Colonic mucosa (tissue), 4 donors: ENCODE measurements around the gene TGFB1I1. TPM values are rescaled to one million over a fixed set of nuclear protein-coding genes. Genes with fewer than 3 reads are reported as not detected.

Source experiments
- DNase-seq: peaks from one replicate; pipeline ENCODE4 v3.0.0-alpha.2; 2020
- H3K27ac ChIP-seq: fragments of 200-600 bp; one replicate; pipeline ENCODE4 v1.8.0; 2021
- H3K27me3 ChIP-seq: fragments of 200-600 bp; one replicate; pipeline ENCODE4 v1.8.0; 2021
- H3K36me3 ChIP-seq: fragments of 200-600 bp; one replicate; pipeline ENCODE4 v1.8.0; 2021
- H3K4me1 ChIP-seq: fragments of 200-600 bp; one replicate; pipeline ENCODE4 v1.8.0; 2021; ENCODE audit warnings: mild to moderate bottlenecking
- H3K4me3 ChIP-seq: fragments of 200-600 bp; one replicate; pipeline ENCODE4 v1.8.0; 2021
- H3K9ac ChIP-seq, 2 donors: one replicate each; pipeline ENCODE4 v1.7.0; 2013; ENCODE audit warnings: control low read depth in 2 of 2, low read depth in 2 of 2, low read length in 2 of 2
- H3K9me3 ChIP-seq: fragments of 200-600 bp; one replicate; pipeline ENCODE4 v1.8.0; 2021
- CTCF ChIP-seq: fragments of 200-600 bp; IDR thresholded peaks from one replicate; pipeline ENCODE4 v1.8.0; 2022; ENCODE audit warnings: antibody characterized with exemption, mild to moderate bottlenecking
- intact Hi-C: fragments of 100-400 bp; cut with DNase I; formaldehyde crosslinking; loops from one replicate; pipeline ENCODE4 v1.14.1; 2022
- total RNA-seq, 2 donors: library from RNA; stranded (reverse); fragmentation: NEBNext Ultra II Directional in 1 of 2; extraction: Animal tissue kit (Norgen Biotek cat#: 25700) in 1 of 2; gene quantifications; one replicate each; pipeline ENCODE4 v1.2.1, GENCODE V29; 2021
- donor health status: healthy.
- donor health status: DM: no; HTN: no; CAD: no.
- donor health status: DM: no; HTN: no; CAD: no.

Gene TGFB1I1
- total RNA-seq, 2 donors from 2014 or later = 10.9 to 34.2 TPM

DNA sequence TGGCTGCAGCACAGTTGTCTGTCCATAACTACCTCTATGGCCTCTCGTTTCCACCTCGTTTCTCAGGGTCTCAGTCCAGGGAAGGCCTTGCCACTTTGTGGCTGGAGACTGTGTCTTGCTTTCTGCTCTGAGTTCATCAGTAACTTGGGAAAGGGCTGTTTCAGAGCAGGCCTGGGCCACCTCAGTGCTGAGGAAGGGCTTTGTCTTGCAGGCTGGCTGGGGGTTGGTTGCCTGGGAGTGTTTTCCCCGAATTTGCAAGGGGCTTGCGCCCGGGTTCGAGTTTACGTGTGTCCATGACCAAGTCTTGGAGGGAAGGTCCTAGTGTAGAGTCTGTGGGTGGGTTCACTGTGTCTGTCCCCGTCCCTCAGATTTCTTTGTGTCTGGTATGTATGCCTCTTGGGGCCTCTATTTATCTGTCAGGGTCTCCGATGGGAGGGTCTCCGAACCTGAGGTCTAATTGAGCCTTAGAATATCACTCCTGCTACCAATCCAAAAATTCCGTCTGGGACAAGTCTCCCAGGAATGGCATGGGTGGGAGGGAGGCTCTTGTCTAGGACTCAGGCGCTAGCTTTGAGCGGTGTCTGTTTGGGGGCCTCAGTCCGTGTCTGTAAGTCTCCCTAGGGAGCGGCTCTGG lies 594 bp upstream of the TGFB1I1 start:
- Histone ChIP-seq H3K9me3 (no peaks in the 10 kb centered on the region), H3K9ac (peak overlapping the region; percentile 51 to 54), H3K36me3 (no peaks in the 10 kb centered on the region), H3K4me1 (peaks cover 4% of the 10 kb centered on the region), H3K27ac (peak overlapping the region; percentile 85), H3K27me3 (no peaks in the 10 kb centered on the region), H3K4me3 (peak overlapping the region; percentile 37)
- DNase-seq = no peak
- TF ChIP-seq CTCF = no peak
- intact Hi-C loops = no loop called here

DNA sequence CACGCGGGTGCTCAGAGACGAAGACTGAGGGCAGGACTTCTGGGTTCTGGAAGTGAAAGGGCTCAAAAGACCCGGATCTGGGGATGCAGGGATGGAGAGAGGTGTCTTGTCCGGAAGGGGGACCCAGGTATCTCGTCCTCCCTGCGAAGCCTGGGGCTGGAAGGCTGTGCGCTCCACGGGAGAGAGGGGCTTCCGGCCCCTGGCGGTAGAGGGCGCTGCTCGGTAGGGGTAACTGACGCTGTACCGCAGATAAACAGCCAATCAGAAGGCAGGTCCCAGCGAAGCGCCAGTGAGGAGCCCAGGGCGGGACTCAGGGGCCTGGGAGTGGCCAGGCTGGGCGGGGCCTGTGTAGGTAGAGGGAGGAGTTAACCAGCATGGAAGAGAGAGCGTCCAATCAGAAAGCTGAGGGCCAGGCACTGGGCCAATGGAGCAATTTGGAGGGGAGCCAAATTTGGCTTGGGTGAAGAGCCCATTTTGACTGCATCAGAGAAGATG lies 804 bp downstream of the TGFB1I1 start:
- Histone ChIP-seq H3K27me3 (no peaks in the 10 kb centered on the region), H3K36me3 (no peaks in the 10 kb centered on the region), H3K4me1 (peaks cover 6% of the 10 kb centered on the region), H3K9me3 (no peaks in the 10 kb centered on the region), H3K9ac (peak overlapping the region; percentile 59 to 68), H3K4me3 (peak overlapping the region; percentile 37), H3K27ac (peak overlapping the region; percentile 85)
- intact Hi-C loops = no loop called here
- DNase-seq = peak; percentile 92
- TF ChIP-seq CTCF = peak; percentile 60

GRCh38 chr16:31473264-31473984 lies 1.5 kb downstream of the TGFB1I1 start:
- DNase-seq = peak; percentile 36
- intact Hi-C loops = no loop called here
- Histone ChIP-seq H3K4me3 (no peak overlapping the region), H3K9ac (peak overlapping the region in 1 of 2 donors; percentile 28), H3K4me1 (peaks cover 10% of the 10 kb centered on the region), H3K27ac (no peak overlapping the region), H3K27me3 (no peaks in the 10 kb centered on the region), H3K36me3 (no peaks in the 10 kb centered on the region), H3K9me3 (no peaks in the 10 kb centered on the region)
- TF ChIP-seq CTCF = no peak

DNA sequence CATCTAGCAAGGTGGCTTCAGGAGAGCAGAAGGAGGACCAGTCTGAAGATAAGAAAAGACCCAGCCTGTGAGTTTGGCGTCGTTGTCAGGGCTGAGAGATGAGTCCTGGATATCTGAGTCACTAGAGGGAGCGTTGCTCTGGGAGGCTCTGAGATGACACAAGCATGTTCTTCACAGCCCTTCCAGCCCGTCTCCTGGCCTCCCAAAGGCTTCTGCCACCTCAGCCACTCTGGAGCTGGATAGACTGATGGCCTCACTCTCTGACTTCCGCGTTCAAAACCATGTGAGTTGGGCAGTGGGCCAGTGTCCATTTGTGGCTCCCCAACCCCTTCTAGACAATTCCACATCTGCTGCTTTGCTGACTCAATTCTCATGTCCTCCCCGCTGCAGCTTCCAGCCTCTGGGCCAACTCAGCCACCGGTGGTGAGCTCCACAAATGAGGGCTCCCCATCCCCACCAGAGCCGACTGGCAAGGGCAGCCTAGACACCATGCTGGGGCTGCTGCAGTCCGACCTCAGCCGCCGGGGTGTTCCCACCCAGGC lies 2.3 kb downstream of the TGFB1I1 start:
- Histone ChIP-seq H3K9me3 (no peaks in the 10 kb centered on the region), H3K4me3 (no peak overlapping the region), H3K4me1 (peaks cover 10% of the 10 kb centered on the region), H3K9ac (no peak overlapping the region), H3K27ac (no peak overlapping the region), H3K27me3 (no peaks in the 10 kb centered on the region), H3K36me3 (no peaks in the 10 kb centered on the region)
- intact Hi-C loops = no loop called here
- no peak for TF ChIP-seq CTCF
- peak; percentile 24 for DNase-seq

- no peak overlapping the region for H3K4me3 ChIP-seq
- no peaks in the 10 kb centered on the region for H3K36me3 ChIP-seq
- no peak for DNase-seq
- no peak overlapping the region for H3K27ac ChIP-seq
- no peak overlapping the region for H3K9ac ChIP-seq
- no peaks in the 10 kb centered on the region for H3K9me3 ChIP-seq
- peaks cover 10% of the 10 kb centered on the region for H3K4me1 ChIP-seq
- H3K27me3 ChIP-seq = no peaks in the 10 kb centered on the region
- TF ChIP-seq CTCF = no peak
- intact Hi-C loops = no loop called here
Observed at GRCh38 chr16:31474773-31475738, 3.1 kb downstream of the TGFB1I1 start.
